Tongue (tissue), 2 donors: Measurements from ENCODE around the gene OPALIN. TPM values are rescaled to one million over a fixed set of nuclear protein-coding genes. Genes with fewer than 3 reads are reported as not detected.

Source experiments
- DNase-seq: peaks from one replicate; pipeline ENCODE4 v3.0.0-alpha.2; 2015
- total RNA-seq: library from RNA; depleted of rRNA; stranded (reverse); fragments of >200 nt; gene quantifications from one replicate; pipeline ENCODE4 v1.2.3, GENCODE V29; 2014

Gene OPALIN
- total RNA-seq, 1 donor from 2014 or later, result not detected

DNA sequence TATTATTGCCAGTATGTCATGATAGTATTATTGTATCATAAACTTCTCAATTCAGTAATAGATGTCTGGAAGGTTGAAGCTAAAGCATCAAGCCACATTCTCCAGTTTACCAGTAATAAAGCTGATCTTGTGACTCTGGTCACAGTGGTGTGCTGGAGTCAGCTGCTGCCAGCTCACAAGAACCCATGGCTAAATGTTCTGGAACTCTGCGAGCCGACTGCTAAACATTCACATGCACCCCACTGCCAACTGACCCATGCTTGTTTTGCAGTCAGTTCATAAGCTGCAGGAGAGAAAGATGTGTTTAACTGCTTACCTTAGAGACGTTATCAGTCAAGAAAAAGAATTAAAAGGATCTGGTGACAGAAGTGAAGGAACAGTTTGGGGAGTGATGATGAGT is 60.4 kb downstream of the OPALIN start:
- DNase-seq, result no peak

DNA sequence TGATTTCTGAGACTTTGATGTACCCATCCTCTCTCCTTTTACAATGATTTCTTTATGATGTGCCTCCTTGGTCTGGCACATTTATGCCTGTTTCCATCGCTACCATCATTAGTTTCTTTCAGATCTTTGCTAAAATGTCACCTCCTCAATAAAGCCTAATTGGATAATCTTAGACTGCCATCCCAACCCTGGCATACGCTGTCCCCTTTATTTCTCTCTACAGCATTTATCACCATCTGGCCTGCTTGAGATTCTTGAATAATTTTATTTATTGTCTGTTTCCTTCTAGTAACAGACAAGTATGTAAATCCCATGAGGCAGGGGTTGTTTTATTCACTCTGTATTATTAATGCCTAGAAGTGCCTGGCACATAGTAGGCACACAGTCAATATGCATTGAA is 61.3 kb downstream of the OPALIN start:
- DNase-seq, result no peak

DNA sequence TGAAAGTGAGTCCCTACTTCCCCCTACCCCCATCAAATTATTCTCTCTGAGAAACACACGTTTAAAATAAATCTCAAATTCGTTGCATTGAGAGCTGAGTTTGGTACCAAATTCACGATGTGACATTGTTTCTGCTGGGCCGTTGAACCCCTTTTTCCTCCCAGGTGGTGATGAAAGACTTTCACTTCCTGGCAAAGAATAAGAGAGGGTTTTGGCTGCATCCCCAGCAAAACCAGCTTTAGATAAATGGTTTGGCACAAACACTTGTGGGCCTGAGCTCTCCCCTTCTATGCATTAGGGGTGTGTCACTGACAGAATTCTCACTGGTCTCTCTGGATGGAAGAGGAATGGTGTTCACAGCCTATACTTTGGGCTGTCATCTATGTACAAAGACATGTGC is 63.3 kb downstream of the OPALIN start:
- DNase-seq, result no peak

Other genes with a start within 250 kb of the OPALIN start
- 51.2 TPM for gene ZNF518A, start 228.7 kb downstream of the OPALIN start, total RNA-seq
- gene BLNK, start 87.4 kb downstream of the OPALIN start, total RNA-seq, result 2.2 TPM
- gene DNTT, start 54.6 kb downstream of the OPALIN start, total RNA-seq, result not detected
- gene TLL2, start 154.9 kb upstream of the OPALIN start, total RNA-seq, result 6.5 TPM
- gene TM9SF3, start 228.0 kb upstream of the OPALIN start, total RNA-seq, result 90.1 TPM